Tibial nerve (tissue), 4 donors: ENCODE results near the gene COL27A1. TPM values are rescaled to one million over a fixed set of nuclear protein-coding genes. Genes with fewer than 3 reads are reported as not detected.

Source experiments
- DNase-seq, 2 donors: peaks; one replicate each; pipeline ENCODE4 v3.0.0-alpha.2; 2019; ENCODE audit warnings: low spot score in 2 of 2
- H3K27ac ChIP-seq, 4 donors: fragments of 200-600 bp; sonication (generic) in 3 of 4; one replicate each; pipeline ENCODE4 v1.5.1; 2017 to 2019; ENCODE audit warnings: mild to moderate bottlenecking in 1 of 4
- H3K27me3 ChIP-seq, 2 donors: fragments of 200-600 bp; sonication (generic) in 1 of 2; one replicate each; pipeline versions ENCODE4 v1.5.1 to v1.6.0; 2017 to 2019
- H3K36me3 ChIP-seq, 3 donors: fragments of 200-600 bp; sonication (generic); one replicate each; pipeline ENCODE4 v1.5.1; 2018 to 2019
- H3K4me1 ChIP-seq, 4 donors: fragments of 200-600 bp; sonication (generic) in 3 of 4; one replicate each; pipeline ENCODE4 v1.5.1; 2017 to 2019
- H3K4me3 ChIP-seq, 4 donors: fragments of 200-600 bp; sonication (generic) in 3 of 4; one replicate each; pipeline ENCODE4 v1.5.1; 2017 to 2019; ENCODE audit warnings: mild to moderate bottlenecking in 1 of 4, moderate library complexity in 1 of 4
- H3K9me3 ChIP-seq, 4 donors: fragments of 200-600 bp; sonication (generic) in 3 of 4; one replicate each; pipeline ENCODE4 v1.5.1; 2017 to 2019
- EP300 ChIP-seq, 2 donors: sonication (generic); formaldehyde crosslinking; IDR thresholded peaks; one replicate each; pipeline ENCODE4 v1.6.1; 2017; ENCODE audit warnings: antibody characterized with exemption in 2 of 2, mild to moderate bottlenecking in 1 of 2
- POLR2A ChIP-seq, 2 donors: fragments of 450-650 bp; IDR thresholded peaks; one replicate each; pipeline ENCODE4 v1.6.1; 2017; ENCODE audit warnings: antibody characterized with exemption in 2 of 2, mild to moderate bottlenecking in 2 of 2, moderate library complexity in 2 of 2
- WGBS, 2 donors: methylation state at CpG; one replicate each; pipeline ENCODE4 v1.1.5; 2018; 5-methylcytosine and 5-hydroxymethylcytosine counted together
- total RNA-seq, 4 donors: library from RNA; depleted of rRNA; stranded (reverse); fragments of >200 nt; gene quantifications; one replicate each; pipeline ENCODE4 v1.1.0, GENCODE V29; 2016
- TF ChIP-seq, protein P1 (sequence below), 5 experiments: fragments of 200-600 bp in 3 of 5; fragments of 450-650 bp in 2 of 5; sonication (generic) in 3 of 5; IDR thresholded peaks; one replicate each; pipeline ENCODE4 v1.5.1; 2016 to 2019; ENCODE audit warnings: antibody characterized with exemption in 5 of 5, mild to moderate bottlenecking in 3 of 5, moderate library complexity in 2 of 5

COL27A1 gene
- total RNA-seq, 4 donors from 2014 or later = 14.9 to 55.8 (median 27.7) TPM

DNA sequence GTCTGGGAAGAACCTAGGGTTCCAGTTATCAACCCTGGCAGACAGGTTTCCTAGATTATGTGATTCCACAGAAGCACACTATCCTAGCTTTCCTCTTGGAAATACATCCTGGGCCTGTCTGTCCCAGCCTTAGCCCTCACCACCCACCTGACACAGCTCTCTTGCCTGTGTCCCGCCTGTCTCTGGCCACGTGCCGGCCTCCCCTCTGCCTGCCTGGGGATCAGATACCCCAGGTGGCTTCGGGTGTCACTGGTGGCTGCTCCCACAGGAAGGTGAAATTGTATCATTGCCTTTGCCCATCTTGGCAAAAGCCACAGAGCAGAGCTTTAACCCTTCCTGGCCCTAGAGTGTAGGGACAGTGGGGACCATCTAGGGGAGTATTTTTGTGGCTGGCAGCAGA, 6.2 kb downstream of the COL27A1 start:
- H3K9me3 ChIP-seq = no peaks in the 10 kb centered on the region
- WGBS, 2 donors = 92 to 100% methylated on average over 2 to 4 of the region's 4 CpGs
- peaks cover 0 to 5% (median 0%) of the 10 kb centered on the region in 3 donors for H3K36me3 ChIP-seq
- H3K4me1 ChIP-seq = peaks cover 0 to 47% (median 13%) of the 10 kb centered on the region in 4 donors
- H3K4me3 ChIP-seq = no peak overlapping the region
- TF ChIP-seq, protein P1, sequence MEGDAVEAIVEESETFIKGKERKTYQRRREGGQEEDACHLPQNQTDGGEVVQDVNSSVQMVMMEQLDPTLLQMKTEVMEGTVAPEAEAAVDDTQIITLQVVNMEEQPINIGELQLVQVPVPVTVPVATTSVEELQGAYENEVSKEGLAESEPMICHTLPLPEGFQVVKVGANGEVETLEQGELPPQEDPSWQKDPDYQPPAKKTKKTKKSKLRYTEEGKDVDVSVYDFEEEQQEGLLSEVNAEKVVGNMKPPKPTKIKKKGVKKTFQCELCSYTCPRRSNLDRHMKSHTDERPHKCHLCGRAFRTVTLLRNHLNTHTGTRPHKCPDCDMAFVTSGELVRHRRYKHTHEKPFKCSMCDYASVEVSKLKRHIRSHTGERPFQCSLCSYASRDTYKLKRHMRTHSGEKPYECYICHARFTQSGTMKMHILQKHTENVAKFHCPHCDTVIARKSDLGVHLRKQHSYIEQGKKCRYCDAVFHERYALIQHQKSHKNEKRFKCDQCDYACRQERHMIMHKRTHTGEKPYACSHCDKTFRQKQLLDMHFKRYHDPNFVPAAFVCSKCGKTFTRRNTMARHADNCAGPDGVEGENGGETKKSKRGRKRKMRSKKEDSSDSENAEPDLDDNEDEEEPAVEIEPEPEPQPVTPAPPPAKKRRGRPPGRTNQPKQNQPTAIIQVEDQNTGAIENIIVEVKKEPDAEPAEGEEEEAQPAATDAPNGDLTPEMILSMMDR (IDR thresholded peaks at IDR 0.05) = no peak
- TF ChIP-seq EP300 (IDR thresholded peaks at IDR 0.05) = no peak
- no peak for TF ChIP-seq POLR2A (IDR thresholded peaks at IDR 0.05)
- DNase-seq = no peak
- H3K27ac ChIP-seq = peak overlapping the region in 1 of 4 donors; percentile 78
- no peaks in the 10 kb centered on the region for H3K27me3 ChIP-seq

DNA sequence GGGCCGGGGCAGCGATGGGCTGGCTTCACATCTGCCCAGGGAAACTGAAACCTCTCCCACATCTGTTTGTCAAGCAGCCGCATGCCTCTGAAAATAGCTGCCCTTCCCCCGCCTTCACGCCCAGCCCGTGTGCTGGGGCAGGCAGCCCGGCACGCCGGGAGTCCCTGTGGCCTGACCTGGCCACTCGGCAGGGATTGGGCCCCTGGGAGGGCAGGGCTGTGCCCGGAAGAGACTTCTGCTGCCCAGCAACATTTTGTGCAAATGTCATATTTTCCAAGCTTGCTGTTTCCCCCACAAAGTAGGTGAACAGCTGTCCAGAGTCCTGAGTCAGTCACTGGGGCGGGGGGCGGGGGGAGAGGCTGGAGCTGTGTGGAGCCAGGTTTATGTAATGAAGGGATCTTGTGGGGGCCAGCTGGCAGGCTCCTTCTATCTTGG, 8.2 kb downstream of the COL27A1 start:
- TF ChIP-seq POLR2A (IDR thresholded peaks at IDR 0.05) = no peak
- peak in 1 of 2 donors; percentile 61 for TF ChIP-seq EP300 (IDR thresholded peaks at IDR 0.05)
- TF ChIP-seq, protein P1 (IDR thresholded peaks at IDR 0.05) = no peak
- peak overlapping the region in 2 of 4 donors; percentile 6 to 10 for H3K4me3 ChIP-seq
- H3K4me1 ChIP-seq = peaks cover 0 to 36% (median 13%) of the 10 kb centered on the region in 4 donors
- H3K27ac ChIP-seq = peak overlapping the region; percentile 8 to 78 (median 58)
- H3K36me3 ChIP-seq = peaks cover 0 to 17% (median 0%) of the 10 kb centered on the region in 3 donors
- no peaks in the 10 kb centered on the region for H3K9me3 ChIP-seq
- no peak for DNase-seq
- no peaks in the 10 kb centered on the region for H3K27me3 ChIP-seq
- 6 to 16% methylated on average over 13 of the region's 13 CpGs for WGBS, 2 donors

DNA sequence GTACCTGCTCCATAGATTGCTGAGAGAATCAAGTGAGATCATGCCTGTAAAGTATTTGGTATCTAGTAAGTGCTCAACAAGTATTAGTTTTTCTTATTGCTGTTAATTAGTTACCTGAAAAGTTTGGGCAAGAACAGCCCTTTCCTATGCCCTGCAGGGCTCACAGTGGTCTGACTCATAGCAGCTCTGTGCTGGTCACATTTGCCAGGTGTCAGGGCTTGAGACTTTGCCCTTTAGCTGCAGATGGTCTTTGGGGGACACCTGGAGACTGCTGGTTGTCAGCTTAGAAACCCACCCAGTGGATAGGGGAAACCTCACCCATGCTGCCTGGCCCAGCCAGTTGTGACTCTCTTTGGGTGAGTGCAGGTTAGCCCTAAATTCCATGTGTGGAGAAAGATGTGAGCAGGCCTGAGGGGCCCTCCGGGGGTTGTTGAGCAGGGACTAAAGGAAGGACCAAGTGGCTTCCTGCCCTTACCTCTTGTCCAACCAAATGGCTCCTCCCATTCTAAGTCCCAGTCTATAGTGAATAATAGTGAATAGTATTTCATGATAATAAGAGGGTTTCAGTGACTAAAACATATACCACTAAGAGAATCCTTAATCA, 9.0 kb downstream of the COL27A1 start:
- Histone ChIP-seq H3K27ac (peak overlapping the region in 3 of 4 donors; percentile 47 to 78 (median 70)), H3K4me3 (no peak overlapping the region), H3K27me3 (no peaks in the 10 kb centered on the region), H3K9me3 (no peaks in the 10 kb centered on the region), H3K4me1 (peaks cover 0 to 41% (median 13%) of the 10 kb centered on the region in 4 donors), H3K36me3 (peaks cover 0 to 21% (median 0%) of the 10 kb centered on the region in 3 donors)
- TF ChIP-seq, protein P1 (IDR thresholded peaks at IDR 0.05) = no peak
- TF ChIP-seq EP300 (IDR thresholded peaks at IDR 0.05) (no peak), POLR2A (IDR thresholded peaks at IDR 0.05) (no peak)
- 70 to 94% methylated on average over 1 of the region's 1 CpG for WGBS, 2 donors
- DNase-seq = no peak

DNA sequence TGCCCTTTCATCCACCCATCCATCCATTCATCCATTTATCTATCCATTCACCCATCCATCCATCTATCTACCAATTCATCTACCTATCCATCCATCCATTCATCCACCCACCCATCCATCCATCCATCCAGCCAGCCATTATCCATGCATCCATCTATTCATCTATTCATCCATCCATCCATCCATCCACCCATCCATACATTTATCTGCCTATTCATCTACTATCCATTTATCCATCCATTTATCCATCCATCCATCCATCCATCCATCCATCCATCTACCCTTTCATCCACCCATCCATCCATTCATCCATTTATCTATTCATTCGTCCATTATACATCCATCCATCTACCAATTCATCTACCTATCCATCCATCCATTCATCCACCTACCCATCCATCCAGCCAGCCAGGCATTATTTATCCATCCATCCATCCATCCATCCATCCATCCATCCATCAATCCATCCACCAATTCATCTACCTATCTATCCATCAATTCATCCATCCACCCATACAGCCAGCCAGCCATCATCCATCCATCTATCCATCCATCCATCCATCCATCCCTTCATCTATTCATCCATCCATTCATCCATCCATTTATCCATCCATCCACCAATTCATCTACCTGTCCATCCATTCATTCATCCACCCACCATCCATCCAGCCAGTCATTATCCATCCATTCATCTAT, 10.2 kb downstream of the COL27A1 start:
- Histone ChIP-seq H3K27ac (no peak overlapping the region), H3K4me1 (peaks cover 0 to 53% (median 17%) of the 10 kb centered on the region in 4 donors), H3K4me3 (no peak overlapping the region), H3K36me3 (peaks cover 0 to 21% (median 0%) of the 10 kb centered on the region in 3 donors), H3K9me3 (no peaks in the 10 kb centered on the region), H3K27me3 (no peaks in the 10 kb centered on the region)
- DNase-seq = no peak
- 85 to 88% methylated on average over 1 of the region's 1 CpG for WGBS, 2 donors
- TF ChIP-seq EP300 (IDR thresholded peaks at IDR 0.05) (no peak), POLR2A (IDR thresholded peaks at IDR 0.05) (no peak)
- TF ChIP-seq, protein P1 (IDR thresholded peaks at IDR 0.05) = no peak

- Histone ChIP-seq H3K4me1 (peaks cover 0 to 57% (median 19%) of the 10 kb centered on the region in 4 donors), H3K27me3 (no peaks in the 10 kb centered on the region), H3K27ac (no peak overlapping the region), H3K36me3 (peaks cover 0 to 21% (median 0%) of the 10 kb centered on the region in 3 donors), H3K4me3 (no peak overlapping the region), H3K9me3 (no peaks in the 10 kb centered on the region)
- DNase-seq = no peak
- TF ChIP-seq EP300 (IDR thresholded peaks at IDR 0.05) = no peak
- TF ChIP-seq, protein P1 (IDR thresholded peaks at IDR 0.05) = no peak
- no peak for TF ChIP-seq POLR2A (IDR thresholded peaks at IDR 0.05)
- WGBS, 2 donors = 97 to 98% methylated on average over 1 of the region's 1 CpG
Measured at GRCh38 chr9:114166103-114166470, 10.8 kb downstream of the COL27A1 start.
